GM18526 (cell line): Measurements from ENCODE around the gene AGXT2.

ENCODE experiments used
- POLR2A ChIP-seq: IDR thresholded peaks from 3 replicates; pipeline ENCODE4 v1.6.1; 2011; ENCODE audit not compliant: insufficient read length; ENCODE audit errors: extremely low read depth

AGXT2 gene

GRCh38 chr5:34959323-34959722, 88.4 kb downstream of the AGXT2 start:
- TF ChIP-seq POLR2A, result no peak

GRCh38 chr5:34957857-34958690, 89.7 kb downstream of the AGXT2 start:
- TF ChIP-seq POLR2A, result no peak

- no peak for TF ChIP-seq POLR2A
Measured at GRCh38 chr5:34957321-34957720, 90.4 kb downstream of the AGXT2 start.
